SK-N-SH (cell line): ENCODE data around the gene PRR12.

Source experiments
- ELF1 ChIP-seq: IDR thresholded peaks from 2 replicates; pipeline ENCODE4 v1.4.0; 2012
- EZH2phosphoT487 ChIP-seq: fragments of 200-600 bp; sonication (generic); IDR thresholded peaks from 2 replicates; pipeline ENCODE4 v1.6.1; 2017; ENCODE audit warnings: low read depth, mixed run types, mild to moderate bottlenecking, antibody characterized with exemption, moderate library complexity, borderline replicate concordance
- GATA2 ChIP-seq: sonication (generic); formaldehyde crosslinking; IDR thresholded peaks from 2 replicates; pipeline ENCODE4 v1.5.0; 2020; ENCODE audit warnings: mild to moderate bottlenecking, missing genetic modification reagents
- MXI1 ChIP-seq: IDR thresholded peaks from 2 replicates; pipeline ENCODE4 v1.6.1; 2012; ENCODE audit warnings: mild to moderate bottlenecking, low read depth, low read length, improper control_type of control experiment
- SIN3A ChIP-seq: IDR thresholded peaks from 2 replicates; pipeline ENCODE4 v1.6.1; 2012; ENCODE audit warnings: low read depth, mild to moderate bottlenecking, low read length, moderate library complexity, borderline replicate concordance
- TCF12 ChIP-seq: IDR thresholded peaks from 2 replicates; pipeline ENCODE4 v1.4.0; 2012
- TF ChIP-seq, protein P1 (sequence below): fragments of 200-600 bp; sonication (generic); IDR thresholded peaks from 2 replicates; pipeline ENCODE4 v1.6.1; 2017; ENCODE audit warnings: antibody characterized with exemption, mild to moderate bottlenecking, moderate library complexity
- TF ChIP-seq, protein P2 (sequence below): IDR thresholded peaks from 2 replicates; pipeline ENCODE4 v1.4.0; 2012; ENCODE audit warnings: low read depth, borderline replicate concordance
- TF ChIP-seq, protein P3 (sequence below): IDR thresholded peaks from 2 replicates; pipeline ENCODE4 v1.6.1; 2012; ENCODE audit warnings: mild to moderate bottlenecking, low read depth, low read length, moderate library complexity

DNA sequence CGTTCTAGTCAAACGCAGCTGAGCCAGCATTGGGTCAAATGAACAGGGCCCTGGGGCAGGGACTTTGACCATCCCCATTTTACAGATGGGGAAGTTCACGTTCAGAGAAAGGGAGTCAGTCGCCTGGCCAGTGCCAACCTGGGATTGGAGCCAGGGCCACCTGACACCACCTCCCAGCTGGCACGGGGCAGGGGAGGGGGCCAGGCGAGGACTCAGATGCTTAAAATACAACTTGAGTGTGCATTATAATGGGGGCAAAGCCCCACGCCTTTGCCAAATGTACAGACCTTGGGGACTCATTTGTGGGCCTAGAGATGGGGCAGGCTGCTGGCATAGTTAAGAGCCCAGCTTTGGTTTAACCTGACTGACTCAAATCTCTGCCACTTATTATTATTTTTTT is 14.6 kb downstream of the PRR12 start:
- TF ChIP-seq TCF12 = no peak
- TF ChIP-seq, protein P1, sequence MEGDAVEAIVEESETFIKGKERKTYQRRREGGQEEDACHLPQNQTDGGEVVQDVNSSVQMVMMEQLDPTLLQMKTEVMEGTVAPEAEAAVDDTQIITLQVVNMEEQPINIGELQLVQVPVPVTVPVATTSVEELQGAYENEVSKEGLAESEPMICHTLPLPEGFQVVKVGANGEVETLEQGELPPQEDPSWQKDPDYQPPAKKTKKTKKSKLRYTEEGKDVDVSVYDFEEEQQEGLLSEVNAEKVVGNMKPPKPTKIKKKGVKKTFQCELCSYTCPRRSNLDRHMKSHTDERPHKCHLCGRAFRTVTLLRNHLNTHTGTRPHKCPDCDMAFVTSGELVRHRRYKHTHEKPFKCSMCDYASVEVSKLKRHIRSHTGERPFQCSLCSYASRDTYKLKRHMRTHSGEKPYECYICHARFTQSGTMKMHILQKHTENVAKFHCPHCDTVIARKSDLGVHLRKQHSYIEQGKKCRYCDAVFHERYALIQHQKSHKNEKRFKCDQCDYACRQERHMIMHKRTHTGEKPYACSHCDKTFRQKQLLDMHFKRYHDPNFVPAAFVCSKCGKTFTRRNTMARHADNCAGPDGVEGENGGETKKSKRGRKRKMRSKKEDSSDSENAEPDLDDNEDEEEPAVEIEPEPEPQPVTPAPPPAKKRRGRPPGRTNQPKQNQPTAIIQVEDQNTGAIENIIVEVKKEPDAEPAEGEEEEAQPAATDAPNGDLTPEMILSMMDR = no peak
- TF ChIP-seq SIN3A = no peak
- no peak for TF ChIP-seq MXI1
- no peak for TF ChIP-seq ELF1
- TF ChIP-seq, protein P2, sequence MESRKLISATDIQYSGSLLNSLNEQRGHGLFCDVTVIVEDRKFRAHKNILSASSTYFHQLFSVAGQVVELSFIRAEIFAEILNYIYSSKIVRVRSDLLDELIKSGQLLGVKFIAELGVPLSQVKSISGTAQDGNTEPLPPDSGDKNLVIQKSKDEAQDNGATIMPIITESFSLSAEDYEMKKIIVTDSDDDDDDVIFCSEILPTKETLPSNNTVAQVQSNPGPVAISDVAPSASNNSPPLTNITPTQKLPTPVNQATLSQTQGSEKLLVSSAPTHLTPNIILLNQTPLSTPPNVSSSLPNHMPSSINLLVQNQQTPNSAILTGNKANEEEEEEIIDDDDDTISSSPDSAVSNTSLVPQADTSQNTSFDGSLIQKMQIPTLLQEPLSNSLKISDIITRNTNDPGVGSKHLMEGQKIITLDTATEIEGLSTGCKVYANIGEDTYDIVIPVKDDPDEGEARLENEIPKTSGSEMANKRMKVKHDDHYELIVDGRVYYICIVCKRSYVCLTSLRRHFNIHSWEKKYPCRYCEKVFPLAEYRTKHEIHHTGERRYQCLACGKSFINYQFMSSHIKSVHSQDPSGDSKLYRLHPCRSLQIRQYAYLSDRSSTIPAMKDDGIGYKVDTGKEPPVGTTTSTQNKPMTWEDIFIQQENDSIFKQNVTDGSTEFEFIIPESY = no peak
- TF ChIP-seq, protein P3, sequence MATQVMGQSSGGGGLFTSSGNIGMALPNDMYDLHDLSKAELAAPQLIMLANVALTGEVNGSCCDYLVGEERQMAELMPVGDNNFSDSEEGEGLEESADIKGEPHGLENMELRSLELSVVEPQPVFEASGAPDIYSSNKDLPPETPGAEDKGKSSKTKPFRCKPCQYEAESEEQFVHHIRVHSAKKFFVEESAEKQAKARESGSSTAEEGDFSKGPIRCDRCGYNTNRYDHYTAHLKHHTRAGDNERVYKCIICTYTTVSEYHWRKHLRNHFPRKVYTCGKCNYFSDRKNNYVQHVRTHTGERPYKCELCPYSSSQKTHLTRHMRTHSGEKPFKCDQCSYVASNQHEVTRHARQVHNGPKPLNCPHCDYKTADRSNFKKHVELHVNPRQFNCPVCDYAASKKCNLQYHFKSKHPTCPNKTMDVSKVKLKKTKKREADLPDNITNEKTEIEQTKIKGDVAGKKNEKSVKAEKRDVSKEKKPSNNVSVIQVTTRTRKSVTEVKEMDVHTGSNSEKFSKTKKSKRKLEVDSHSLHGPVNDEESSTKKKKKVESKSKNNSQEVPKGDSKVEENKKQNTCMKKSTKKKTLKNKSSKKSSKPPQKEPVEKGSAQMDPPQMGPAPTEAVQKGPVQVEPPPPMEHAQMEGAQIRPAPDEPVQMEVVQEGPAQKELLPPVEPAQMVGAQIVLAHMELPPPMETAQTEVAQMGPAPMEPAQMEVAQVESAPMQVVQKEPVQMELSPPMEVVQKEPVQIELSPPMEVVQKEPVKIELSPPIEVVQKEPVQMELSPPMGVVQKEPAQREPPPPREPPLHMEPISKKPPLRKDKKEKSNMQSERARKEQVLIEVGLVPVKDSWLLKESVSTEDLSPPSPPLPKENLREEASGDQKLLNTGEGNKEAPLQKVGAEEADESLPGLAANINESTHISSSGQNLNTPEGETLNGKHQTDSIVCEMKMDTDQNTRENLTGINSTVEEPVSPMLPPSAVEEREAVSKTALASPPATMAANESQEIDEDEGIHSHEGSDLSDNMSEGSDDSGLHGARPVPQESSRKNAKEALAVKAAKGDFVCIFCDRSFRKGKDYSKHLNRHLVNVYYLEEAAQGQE = no peak
- TF ChIP-seq GATA2 (CRISPR knock-in tag) = no peak
- TF ChIP-seq EZH2phosphoT487 = no peak
